ENCODE measurements around the gene PIGL. TPM values are rescaled to one million over a fixed set of nuclear protein-coding genes. Genes with fewer than 3 reads are reported as not detected.

PIGL gene
- total and polyA plus RNA-seq, 2 of the 4 experiments (the other 2 are of a cell fraction), result 17.9 to 29.5 TPM

- dilution Hi-C loops (cut with HindIII; ENCODE audit: low sequenced_read_pairs, unreplicated experiment) (no loop called here), in situ Hi-C loops (cut with MboI; ENCODE audit: low sequenced_read_pairs) (no loop called here), intact Hi-C loops (cut with micrococcal nuclease) (no loop called here)
- Histone ChIP-seq H4K91ac (ENCODE audit: insufficient read depth, low read depth, low read length) (no peak overlapping the region), H3K4ac (ENCODE audit: low read depth, low read length) (no peak overlapping the region), H3K23ac (ENCODE audit: low read depth, low read length) (no peak overlapping the region), H3K9ac (ENCODE audit: low read depth, low read length) (no peak overlapping the region), H3K79me1 (ENCODE audit: low read depth in 1 of 2, low read length in 2 of 2) (no peaks in the 10 kb centered on the region), H3K27ac (ENCODE audit: insufficient read depth, low read length) (no peak overlapping the region), H3K36me3 (ENCODE audit: control insufficient read depth, insufficient read depth, low read length) (peaks cover 13% of the 10 kb centered on the region), H2AK9ac (replicated peaks; ENCODE audit: low read depth, low read length, poor library complexity) (no peak overlapping the region), H2AFZ (replicated peaks; ENCODE audit: low read length, poor library complexity) (no peak overlapping the region), H2BK15ac (ENCODE audit: low read depth, low read length) (no peak overlapping the region), H3K4me2 (ENCODE audit: low read depth, low read length) (no peak overlapping the region), H2BK5ac (ENCODE audit: low read depth, low read length, poor library complexity, severe bottlenecking) (no peak overlapping the region), H4K8ac (ENCODE audit: low read depth in 2 of 2, low read length in 2 of 2) (no peak overlapping the region), H3K56ac (ENCODE audit: extremely low read depth, insufficient read depth, low read length) (no peak overlapping the region), H2BK120ac (ENCODE audit: low read depth, low read length) (no peak overlapping the region), H3K4me1 (ENCODE audit: control insufficient read depth, insufficient read depth, low read length) (no peaks in the 10 kb centered on the region; the same call in 1 of the 2 replicates), H3K27me3 (ENCODE audit: control insufficient read depth, insufficient read depth, low read length) (no peaks in the 10 kb centered on the region), H4K5ac (ENCODE audit: low read depth, low read length) (no peak overlapping the region), H3K9me3 (ENCODE audit: control insufficient read depth, insufficient read depth, low read length) (no peaks in the 10 kb centered on the region), H2AK5ac (ENCODE audit: low read depth, low read length) (no peak overlapping the region), H3K18ac (ENCODE audit: low read depth, low read length) (no peak overlapping the region), H3K4me3 (ENCODE audit: insufficient read depth, low read depth, low read length) (no peak overlapping the region), H3K14ac (replicated peaks; ENCODE audit: low read depth, low read length) (no peak overlapping the region), H3K9me1 (ENCODE audit: insufficient read depth, low read length) (peaks cover 9% of the 10 kb centered on the region; the same call in 1 of the 2 replicates), H4K20me1 (ENCODE audit: insufficient read depth, low read length) (no peaks in the 10 kb centered on the region), H2BK20ac (ENCODE audit: low read depth, low read length) (no peak overlapping the region)
- DNase-seq (no peak), ATAC-seq (ENCODE audit: low read depth) (no peak)
- no CpG with 5 or more reads among the region's 1 CpG for WGBS, 2 experiments (ENCODE audit: extremely low coverage in 2 of 2, insufficient read length in 1 of 2)
- TF ChIP-seq USF2 (IDR thresholded peaks at IDR 0.05; ENCODE audit: low read depth, low read length) (no peak), CEBPB (IDR thresholded peaks at IDR 0.05; ENCODE audit: low read depth, low read length) (no peak), MAZ (IDR thresholded peaks at IDR 0.05; ENCODE audit: borderline replicate concordance, low read depth, low read length) (no peak)
- ChIA-PET POLR2A (ENCODE audit: unreplicated experiment) (no interaction called here), CTCF (no interaction called here)
- no TSS peak for BruUV-seq (replicated peaks)
These were observed 122.9 kb downstream of the PIGL start for GRCh38 chr17:16339959-16340358.
